K562 (cell line): ENCODE measurements around the gene GLE1. TPM values are rescaled to one million over a fixed set of nuclear protein-coding genes. Genes with fewer than 3 reads are reported as not detected.

Source experiments
- ATAC-seq: fragments of 200-7000 bp; cut with Tn5 transposase; 3 replicates; pipeline ENCODE4 v1.9.1; 2020; ENCODE audit warnings: moderate library complexity
- BruUV-seq: library from RNA; stranded (reverse); fragments of 400-500 nt; replicated peaks from 2 replicates; lab custom pipeline; 2021; lab: Mats Ljungman, UMichigan
- CTCF ChIA-PET: fragments of 300-600 bp; formaldehyde crosslinking; extraction: SDS; loops from one replicate; lab custom pipeline; 2021; ENCODE audit warnings: low intra/inter-chr PET ratio; lab: Yijun Ruan, JAX
- POLR2A ChIA-PET: fragments of 300-600, 350-650 bp; sonication (Branson Sonifier 250); formaldehyde crosslinking; extraction: SDS; loops from one replicate; lab custom pipeline; 2021; ENCODE audit warnings: antibody characterized with exemption, inconsistent platforms; lab: Yijun Ruan, JAX
- DNase-seq, 4 experiments: peaks; one replicate each; pipeline versions ENCODE4 v3.0.0 to v3.0.0-alpha.2; 2011 to 2018; ENCODE audit warnings: low spot score in 3 of 4, mixed read lengths in 3 of 4; ENCODE audit errors: extremely low read depth in 1 of 4
- FAIRE-seq: peaks from 2 replicates; lab custom pipeline; 2011; peaks lifted over from hg19 to GRCh38; lab: Jason Lieb, UNC
- H2AFZ ChIP-seq: 2 replicates; pipeline ENCODE4 v1.6.0; 2011; ENCODE audit warnings: low read depth, low read length, control low read depth, inconsistent platforms
- H3K27ac ChIP-seq: fragments of 200-600 bp; 3 replicates; pipeline ENCODE4 v1.8.0; 2011; ENCODE audit warnings: low read depth, mild to moderate bottlenecking, control low read depth, inconsistent platforms, low read length, moderate library complexity, mixed read lengths; ENCODE audit errors: extremely low read depth
- H3K27me3 ChIP-seq, 2 experiments: fragments of 300-600 bp in 1 of 2; 2 replicates in 1 of 2; 3 replicates in 1 of 2; pipeline versions ENCODE4 v1.6.0 to v1.8.0; 2011; ENCODE audit warnings: inconsistent platforms in 2 of 2, low read length in 2 of 2, mild to moderate bottlenecking in 1 of 2, mixed read lengths in 1 of 2, moderate library complexity in 1 of 2; ENCODE audit not compliant: control insufficient read depth in 2 of 2, insufficient read depth in 2 of 2
- H3K36me3 ChIP-seq: fragments of 300-600 bp; 3 replicates; pipeline ENCODE4 v1.8.0; 2011; ENCODE audit warnings: mild to moderate bottlenecking, low read length, inconsistent platforms; ENCODE audit not compliant: control insufficient read depth, insufficient read depth
- H3K4me1 ChIP-seq, 2 experiments: fragments of 200-600 bp in 1 of 2; replicated peaks in 1 of 2; 2 replicates in 1 of 2; 3 replicates in 1 of 2; pipeline versions ENCODE4 v1.5.1 to v1.8.0; 2011; ENCODE audit warnings: inconsistent platforms in 2 of 2, low read length in 2 of 2, mild to moderate bottlenecking in 1 of 2, mixed read lengths in 1 of 2, moderate library complexity in 1 of 2; ENCODE audit not compliant: control insufficient read depth in 2 of 2, insufficient read depth in 2 of 2
- H3K4me2 ChIP-seq: 2 replicates; pipeline ENCODE4 v1.6.1; 2011; ENCODE audit warnings: low read length, control low read depth, inconsistent platforms, mixed read lengths; ENCODE audit not compliant: insufficient read depth
- H3K4me3 ChIP-seq: fragments of 200-600 bp; sonication (generic), shearing (Covaris generic); 2 replicates; pipeline ENCODE4 v1.5.1; 2016; ENCODE audit warnings: control low read depth, inconsistent platforms
- H3K79me2 ChIP-seq: fragments of 200-600 bp; 3 replicates; pipeline ENCODE4 v1.8.0; 2011; ENCODE audit warnings: low read length, inconsistent platforms; ENCODE audit not compliant: control insufficient read depth, insufficient read depth
- H3K9ac ChIP-seq, 2 experiments: 2 replicates each; pipeline versions ENCODE4 v1.6.0 to v1.6.1; 2011; ENCODE audit warnings: low read depth in 2 of 2, low read length in 2 of 2, control low read depth in 1 of 2, inconsistent platforms in 1 of 2, mild to moderate bottlenecking in 1 of 2, mixed read lengths in 1 of 2; ENCODE audit not compliant: insufficient read depth in 1 of 2
- H3K9me1 ChIP-seq: one replicate; pipeline ENCODE4 v1.6.0; 2011; ENCODE audit warnings: inconsistent platforms, mild to moderate bottlenecking, low read length, moderate library complexity; ENCODE audit not compliant: control insufficient read depth, insufficient read depth
- H3K9me3 ChIP-seq: replicated peaks from 2 replicates; pipeline ENCODE4 v1.5.1; 2011; ENCODE audit warnings: low read depth, low read length, inconsistent platforms; ENCODE audit not compliant: control insufficient read depth, insufficient read depth
- H4K20me1 ChIP-seq: replicated peaks from 2 replicates; pipeline ENCODE4 v1.6.1; 2011; ENCODE audit warnings: low read length, inconsistent platforms, mixed read lengths; ENCODE audit not compliant: control insufficient read depth, insufficient read depth
- ZNF76 ChIP-seq: fragments of 250-450 bp; sonication (Bioruptor Pico); IDR thresholded peaks from 2 replicates; pipeline ENCODE4 v1.4.0; 2020; ENCODE audit warnings: mild to moderate bottlenecking, moderate library complexity, borderline replicate concordance
- WGBS: fragments of 100-300 bp; shearing (Covaris generic); methylation state at CpG from one replicate; pipeline ENCODE4 v1.1.6; 2016; ENCODE audit warnings: low coverage, mixed read lengths; ENCODE audit not compliant: insufficient coverage; ENCODE audit errors: missing lambda C conversion rate; 5-methylcytosine and 5-hydroxymethylcytosine counted together
- in situ Hi-C: fragments of 300-500 bp; cut with MboI; formaldehyde crosslinking; loops from 4 replicates; pipeline ENCODE4 v1.15.0; 2018; ENCODE audit warnings: inconsistent platforms, mixed read lengths
- intact Hi-C: fragments of 100-400 bp; cut with micrococcal nuclease; formaldehyde crosslinking; loops from 2 replicates; pipeline ENCODE4 v1.14.2; 2022
- polyA plus RNA-seq, 8 experiments: library from polyadenylated mRNA; depleted of rRNA in 4 of 8; stranded (reverse) in 5 of 8; unstranded in 3 of 8; fragments of >200 nt; fragmentation: Nextera tagmentation in 2 of 8; fragmentation: Illumina TruSeq in 1 of 8; extraction: Ambion mirVana in 2 of 8; extraction: Trizol in 1 of 8; gene quantifications; 2 replicates each; pipeline versions ENCODE4 v1.2.1 to v1.2.3, GENCODE V29; 2011 to 2014; ENCODE audit warnings: inconsistent platforms in 1 of 8, missing spikeins in 1 of 8
- total RNA-seq, 7 experiments: library from RNA; depleted of rRNA in 6 of 7; stranded (reverse); fragments of >200 nt in 6 of 7; fragmentation: Illumina TruSeq in 2 of 7; extraction: Trizol in 2 of 7; gene quantifications; 2 replicates each; pipeline versions ENCODE4 v1.2.1 to v1.2.3, GENCODE V29; 2011 to 2021; ENCODE audit warnings: low replicate concordance in 1 of 7
- TF ChIP-seq, protein P1 (sequence below), 3 experiments: fragments of 200-800 bp in 1 of 3; sonication (Bioruptor generic) in 1 of 3; sonication (generic) in 1 of 3; formaldehyde crosslinking in 1 of 3; IDR thresholded peaks; 2 replicates each; pipeline versions ENCODE4 v1.6.1 to v1.8.0; 2016 to 2022; ENCODE audit warnings: mild to moderate bottlenecking in 2 of 3, missing compliant biosample characterization in 2 of 3, missing genetic modification characterization in 2 of 3, missing genetic modification reagents in 1 of 3

Gene GLE1
- total and polyA plus RNA-seq, 9 of the 15 experiments (the other 6 are each of a cell fraction or from before 2014, with no cell fraction given), result 15.9 to 44.8 (median 37.6) TPM

DNA sequence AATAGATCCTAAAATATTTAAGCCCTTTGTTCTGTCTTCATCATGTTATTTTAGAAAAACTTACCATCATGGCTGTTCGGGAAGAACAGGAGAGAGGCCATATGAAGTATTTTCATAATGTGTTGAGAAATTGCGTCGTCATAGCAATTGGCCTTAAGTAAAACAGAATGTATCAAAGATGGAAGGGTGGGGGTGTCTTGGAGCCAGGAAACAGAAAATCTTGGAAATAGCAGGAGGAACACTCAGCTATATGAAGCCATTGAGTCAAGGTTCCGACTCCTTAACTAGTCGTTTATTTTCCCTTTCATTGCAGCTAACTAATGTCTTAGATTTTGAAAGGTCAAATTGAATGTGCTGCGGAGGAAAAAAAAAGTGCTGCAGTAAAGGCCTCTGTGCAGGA lies 49.2 kb downstream of the GLE1 start:
- no peak for FAIRE-seq
- CTCF ChIA-PET, result no interaction called here
- Histone ChIP-seq H4K20me1 (peaks cover 9% of the 10 kb centered on the region), H3K27me3 (peaks cover 4 to 9% of the 10 kb centered on the region in 2 experiments; a peak in 2 of 5 replicates), H3K4me3 (no peak overlapping the region), H3K79me2 (no peaks in the 10 kb centered on the region), H3K4me2 (no peak overlapping the region), H3K4me1 (peaks cover 22 to 23% of the 10 kb centered on the region in 2 experiments), H2AFZ (no peak overlapping the region), H3K9me3 (no peaks in the 10 kb centered on the region), H3K9me1 (no peaks in the 10 kb centered on the region), H3K9ac (no peak overlapping the region), H3K27ac (no peak overlapping the region), H3K36me3 (no peaks in the 10 kb centered on the region)
- DNase-seq, result no peak
- in situ Hi-C loops, result no loop called here
- TF ChIP-seq, protein P1, sequence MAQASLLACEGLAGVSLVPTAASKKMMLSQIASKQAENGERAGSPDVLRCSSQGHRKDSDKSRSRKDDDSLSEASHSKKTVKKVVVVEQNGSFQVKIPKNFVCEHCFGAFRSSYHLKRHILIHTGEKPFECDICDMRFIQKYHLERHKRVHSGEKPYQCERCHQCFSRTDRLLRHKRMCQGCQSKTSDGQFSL (CRISPR knock-in tag; IDR thresholded peaks at IDR 0.05), result no peak
- TF ChIP-seq, protein P1 (tag; IDR thresholded peaks at IDR 0.05), result 0 out of 4 replicates have a peak, but pooled peaks of 1 of the 2 experiments have one; percentile 30
- no peak for TF ChIP-seq ZNF76 (CRISPR knock-in tag)
- intact Hi-C loops, result loop anchor here (5.0 to 10.0 kb wide), 3 partner anchors 51 to 189 kb away; partner anchors contain the start of gene GLE1
- WGBS, result 43% methylated on average over 6 of the region's 6 CpGs
- POLR2A ChIA-PET, result interaction anchor here (1.0 to 3.2 kb wide), 3 partner anchors 8 to 57 kb away, joined by 5 to 14 read pairs (median 6); no protein-coding TSS in a partner anchor
- ATAC-seq, result no peak
- no TSS peak for BruUV-seq
